ENCODE results near the gene INPP5E.

INPP5E gene

GRCh38 chr9:136472640-136473353 lies 33.2 kb upstream of the INPP5E start:
- DNase-seq, result no peak

- DNase-seq, result no peak
These were observed 32.3 kb upstream of the INPP5E start for GRCh38 chr9:136471802-136472487.

GRCh38 chr9:136470792-136471469 lies 31.3 kb upstream of the INPP5E start:
- DNase-seq, result no peak

GRCh38 chr9:136470356-136470755 lies 30.7 kb upstream of the INPP5E start:
- DNase-seq, result no peak

GRCh38 chr9:136467766-136468165 lies 28.1 kb upstream of the INPP5E start:
- no peak for DNase-seq

GRCh38 chr9:136466155-136466541 lies 26.5 kb upstream of the INPP5E start:
- DNase-seq, result no peak

GRCh38 chr9:136465500-136466154 lies 26.0 kb upstream of the INPP5E start:
- no peak for DNase-seq

GRCh38 chr9:136464241-136464640 lies 24.6 kb upstream of the INPP5E start:
- no peak for DNase-seq

- no peak for DNase-seq
These were observed 23.9 kb upstream of the INPP5E start for GRCh38 chr9:136463578-136463977.

GRCh38 chr9:136462664-136463063 lies 23.0 kb upstream of the INPP5E start:
- DNase-seq, result no peak

- no peak for DNase-seq
These were observed 21.2 kb upstream of the INPP5E start for GRCh38 chr9:136460772-136461325.

GRCh38 chr9:136459425-136459824 lies 19.8 kb upstream of the INPP5E start:
- DNase-seq, result no peak

GRCh38 chr9:136457326-136457725 lies 17.7 kb upstream of the INPP5E start:
- DNase-seq, result no peak

- DNase-seq, result no peak
These were observed 16.6 kb upstream of the INPP5E start for GRCh38 chr9:136456258-136456657.

GRCh38 chr9:136455043-136456002 lies 15.7 kb upstream of the INPP5E start:
- DNase-seq, result no peak

GRCh38 chr9:136454026-136454796 lies 14.6 kb upstream of the INPP5E start:
- no peak for DNase-seq

GRCh38 chr9:136453326-136453725 lies 13.7 kb upstream of the INPP5E start:
- no peak for DNase-seq

GRCh38 chr9:136451221-136451877 lies 11.7 kb upstream of the INPP5E start:
- no peak for DNase-seq

- DNase-seq, result no peak
These were observed 9.0 kb upstream of the INPP5E start for GRCh38 chr9:136448655-136449054.

GRCh38 chr9:136447173-136447778 lies 7.6 kb upstream of the INPP5E start:
- DNase-seq, result no peak
